Upper lobe of left lung (tissue), 4 donors: ENCODE measurements around the gene ZNF248.

Experiments used
- CTCF ChIP-seq, 6 experiments: fragments of 450-650 bp in 4 of 6; fragments of 200-600 bp in 2 of 6; sonication (generic) in 2 of 6; IDR thresholded peaks; one replicate each; pipeline ENCODE4 v1.5.1; 2016 to 2019; ENCODE audit warnings: antibody characterized with exemption in 6 of 6
- EP300 ChIP-seq, 4 donors: sonication (generic); formaldehyde crosslinking; IDR thresholded peaks; one replicate each; pipeline ENCODE4 v1.5.1; 2017; ENCODE audit warnings: antibody characterized with exemption in 4 of 4, control low read depth in 2 of 4
- POLR2AphosphoS5 ChIP-seq, 2 donors: sonication (generic); formaldehyde crosslinking; IDR thresholded peaks; one replicate each; pipeline ENCODE4 v1.5.1; 2017; ENCODE audit warnings: antibody characterized with exemption in 2 of 2

- TF ChIP-seq EP300 (IDR thresholded peaks at IDR 0.05) (no peak), CTCF (IDR thresholded peaks at IDR 0.05) (no peak), POLR2AphosphoS5 (IDR thresholded peaks at IDR 0.05) (no peak)
Observed at GRCh38 chr10:37739181-37739580, 118.2 kb downstream of the ZNF248 start.
